Islet of Langerhans (tissue), 1 donor: ENCODE results near the gene LAMB1.
"Not testable (repeated sequence)": the region's sequence is repeated elsewhere in the genome, so short reads cannot be mapped to it uniquely, and the experiment has no call there.

ENCODE experiments used
- FAIRE-seq: peaks from one replicate; lab custom pipeline; 2011; peaks lifted over from hg19 to GRCh38; lab: Jason Lieb, UNC

Gene LAMB1

DNA sequence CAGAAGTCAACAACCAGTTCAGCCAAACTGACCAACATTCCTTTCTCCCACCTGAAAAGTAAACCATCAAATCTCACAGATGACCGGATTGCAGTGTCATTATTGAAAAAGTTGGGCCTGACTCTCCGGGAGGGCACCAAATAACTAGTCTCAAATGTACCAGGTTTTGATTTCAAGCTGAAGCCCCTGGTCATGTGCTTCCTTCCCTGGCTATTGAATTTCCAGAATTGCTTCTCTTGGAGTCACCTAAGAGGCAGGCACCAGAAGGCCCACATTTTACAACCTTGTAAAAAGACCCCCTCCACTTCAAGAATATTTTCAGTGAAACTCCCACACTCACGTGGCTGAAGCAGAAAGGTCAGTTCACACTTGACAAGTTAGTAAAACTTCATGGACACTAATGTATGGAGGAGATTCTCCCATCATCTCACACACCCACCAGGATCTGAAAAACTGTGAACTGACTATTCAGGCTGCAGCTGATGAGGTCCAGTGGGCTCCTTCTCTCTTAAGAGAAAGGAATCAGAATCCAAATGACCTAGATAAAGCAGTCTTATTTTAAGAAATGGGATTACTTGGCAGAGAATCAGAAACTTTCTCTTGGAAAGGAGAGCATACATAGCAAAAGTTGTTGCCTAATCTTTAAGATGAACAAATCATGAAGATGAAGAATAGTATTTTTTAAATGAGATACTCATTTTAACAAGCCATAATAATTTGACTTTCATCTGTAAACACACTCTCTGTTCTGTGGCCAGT, 58.4 kb downstream of the LAMB1 start:
- no peak for FAIRE-seq

DNA sequence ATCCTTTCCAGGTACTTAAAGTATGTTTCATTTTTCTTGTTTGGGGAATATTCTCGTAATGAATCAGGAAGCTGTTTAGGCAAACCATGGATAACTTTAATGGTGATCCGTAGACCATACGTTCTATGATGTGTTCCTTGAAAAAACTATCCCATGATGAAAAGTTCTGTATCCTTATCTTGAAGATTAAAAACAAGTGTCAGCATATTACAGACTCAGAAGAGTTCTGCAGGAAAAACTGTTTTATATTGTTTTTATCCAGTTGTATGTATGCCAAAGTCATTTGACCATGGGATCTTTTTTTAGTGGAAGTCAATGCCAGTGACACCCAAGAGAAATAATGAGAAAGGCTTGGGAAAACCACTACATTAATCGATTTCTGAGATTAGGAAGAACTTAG, 59.9 kb downstream of the LAMB1 start:
- FAIRE-seq, result no peak

DNA sequence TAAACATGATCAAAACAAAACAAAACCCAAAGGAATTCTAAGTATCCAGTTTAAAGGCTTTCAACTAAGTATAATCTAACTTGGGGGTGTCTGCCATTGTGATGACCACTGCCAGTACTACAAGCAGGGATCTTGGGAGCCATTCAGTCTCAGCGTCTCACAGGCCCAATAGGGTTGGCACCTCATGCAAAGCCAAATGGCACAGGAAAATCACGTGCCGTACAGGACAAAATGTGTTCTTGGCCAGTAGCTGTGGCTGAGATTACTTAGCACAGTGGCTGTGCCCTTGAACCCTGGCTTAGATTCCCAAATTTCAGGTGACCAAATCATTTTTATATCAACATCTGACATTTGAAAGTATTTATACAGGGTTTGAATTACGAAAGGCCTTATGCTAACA, 62.0 kb downstream of the LAMB1 start:
- no peak for FAIRE-seq

DNA sequence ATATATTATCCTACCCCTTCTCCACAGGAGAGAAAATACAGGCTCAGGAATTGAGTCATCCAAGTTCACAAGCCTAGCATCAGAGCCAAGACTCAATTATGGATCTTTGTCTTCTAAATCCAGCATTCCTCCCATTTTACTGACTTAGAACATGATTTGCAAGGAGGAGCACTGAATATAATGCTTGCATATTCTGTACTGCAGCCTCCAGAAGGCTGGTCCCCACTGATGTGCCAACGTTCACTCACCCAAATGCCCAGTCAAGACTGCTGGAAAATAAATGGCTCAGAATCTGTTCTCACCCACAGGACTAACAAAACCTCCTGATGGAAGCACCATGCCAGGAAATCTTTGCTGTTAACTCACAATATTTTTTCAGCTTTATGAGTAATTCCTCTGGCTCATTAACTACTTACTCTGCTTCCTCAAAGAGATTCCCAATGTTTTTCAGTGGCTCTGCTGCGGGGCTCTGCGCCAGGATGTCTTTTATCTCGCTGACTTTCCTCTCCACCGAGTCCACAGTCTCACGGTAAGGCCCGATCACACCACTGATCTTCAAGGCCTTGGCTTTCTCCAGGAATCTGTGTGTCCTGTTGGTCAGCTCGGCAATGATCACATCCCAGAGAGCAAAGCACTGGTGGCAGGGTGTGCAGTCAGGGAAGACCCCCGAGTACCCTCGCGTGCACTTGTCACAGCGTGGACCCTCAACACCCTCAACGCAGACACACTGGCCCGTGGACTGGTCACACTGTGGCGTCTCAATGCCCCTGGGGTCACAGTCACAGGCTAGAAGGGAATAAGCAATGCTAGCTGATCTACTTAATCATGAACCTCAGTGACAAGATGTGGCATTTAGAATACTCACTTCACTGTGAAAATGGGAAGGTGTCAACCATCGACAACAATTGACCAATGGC, 63.1 kb downstream of the LAMB1 start:
- no peak for FAIRE-seq

DNA sequence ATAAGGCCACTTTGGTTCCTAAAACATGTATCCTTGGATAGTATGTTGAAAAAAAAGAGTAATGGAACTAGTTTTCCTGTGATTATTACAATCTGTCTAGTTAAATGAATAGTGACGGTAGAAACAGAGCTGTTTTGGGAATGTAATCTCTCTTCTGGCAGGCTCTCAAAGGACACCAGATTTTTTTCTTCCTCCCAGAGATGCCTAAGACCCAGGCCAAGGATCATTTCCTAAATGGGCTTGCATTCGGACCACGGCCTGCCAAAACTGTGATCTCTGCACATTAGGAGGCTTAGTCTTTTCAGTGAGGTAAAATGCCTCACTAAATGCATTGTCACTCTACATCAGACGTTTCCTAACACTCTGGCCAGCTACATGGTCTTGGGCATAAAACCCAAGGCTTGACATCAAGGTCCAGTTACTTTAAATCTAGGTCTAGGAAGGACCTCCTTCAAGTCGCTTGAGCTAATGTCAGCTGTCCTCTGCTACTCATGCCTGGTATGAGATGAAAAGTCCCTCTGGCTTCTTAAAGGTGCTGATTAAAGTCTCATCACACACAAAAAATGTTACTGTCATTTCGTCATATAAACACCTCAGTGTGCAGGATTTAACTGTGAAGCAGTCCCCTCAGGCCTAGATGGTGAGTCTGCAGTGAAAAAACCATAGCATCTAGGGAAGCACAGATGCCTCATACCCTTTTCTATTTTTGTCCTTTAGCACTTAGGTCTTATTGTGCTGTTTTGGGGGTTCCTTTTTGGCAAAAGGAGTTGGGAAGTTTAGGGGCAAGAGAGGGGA, 64.3 kb downstream of the LAMB1 start:
- no peak for FAIRE-seq

DNA sequence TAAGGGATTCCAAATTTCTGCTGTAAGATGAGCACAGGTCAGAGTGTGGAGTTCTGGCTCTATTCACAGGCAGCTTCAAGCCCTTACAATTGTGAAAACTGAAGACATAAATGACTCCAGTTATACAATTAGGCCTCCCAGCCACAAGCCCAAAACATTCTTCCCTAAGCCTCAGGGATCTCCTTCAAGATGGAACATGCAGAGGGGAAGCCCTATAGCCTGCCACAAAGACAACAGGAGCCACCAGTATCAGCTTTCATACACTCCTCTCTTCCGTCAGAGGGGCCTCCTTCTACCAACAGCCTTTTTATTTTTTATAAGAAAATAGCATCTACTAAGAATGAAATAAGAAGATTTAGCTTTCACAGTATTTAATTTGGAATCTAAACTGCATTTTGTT, 65.4 kb downstream of the LAMB1 start:
- FAIRE-seq, result no peak

DNA sequence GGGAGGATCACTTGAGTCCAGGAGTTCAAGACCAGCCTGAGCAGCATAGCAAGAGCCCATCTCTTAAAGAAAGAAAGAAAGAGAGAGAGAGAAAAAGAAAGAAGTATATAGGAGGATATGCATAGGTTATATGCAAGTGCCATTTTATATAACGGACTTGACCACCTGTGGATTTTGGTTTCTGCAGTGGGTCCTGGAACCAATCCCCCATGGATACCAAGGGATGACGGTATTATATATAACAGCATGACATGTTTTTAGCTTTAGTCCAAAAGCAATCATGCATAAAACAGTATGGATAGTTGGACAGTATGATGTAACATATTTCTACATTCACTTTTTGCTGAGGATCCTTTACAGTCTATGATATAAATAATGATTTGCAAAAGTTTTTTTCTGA, 66.6 kb downstream of the LAMB1 start:
- no peak for FAIRE-seq

DNA sequence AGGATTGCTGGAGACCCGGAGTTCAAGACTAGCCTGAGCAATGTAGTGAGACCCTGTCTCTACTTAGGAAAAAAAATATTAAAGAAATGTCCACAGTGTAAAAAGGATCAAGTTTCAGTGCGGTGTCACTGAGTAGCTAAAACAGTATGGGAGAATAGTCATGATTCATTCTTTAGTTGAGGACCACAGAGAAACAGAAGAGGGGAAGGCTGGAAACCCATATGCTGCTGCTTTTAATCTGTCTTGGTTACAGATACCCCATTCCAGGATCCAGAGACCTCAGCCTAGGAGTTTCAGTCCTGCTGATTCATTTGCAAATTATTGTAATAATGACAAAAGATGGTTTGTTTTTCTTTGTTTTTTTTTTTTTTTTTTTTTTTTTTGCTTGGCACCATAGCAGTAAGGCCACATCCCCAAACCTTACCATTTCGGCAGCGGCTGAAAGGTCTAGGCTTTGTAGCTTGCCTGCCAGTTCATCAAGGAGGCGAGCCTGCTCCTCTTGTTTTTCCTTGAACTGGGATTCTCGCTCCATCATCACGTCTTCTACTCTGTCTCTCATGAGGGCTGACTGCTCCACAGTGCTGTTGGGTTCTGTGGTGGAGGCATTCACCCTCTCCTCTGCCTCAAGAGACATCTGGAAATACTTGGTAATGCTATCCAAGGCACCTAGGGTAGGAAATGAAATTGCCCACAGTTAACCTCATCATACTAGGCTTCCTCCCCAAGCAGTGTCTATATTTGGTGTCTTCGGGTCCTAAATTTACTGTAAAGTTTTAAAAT, 67.8 kb downstream of the LAMB1 start:
- FAIRE-seq, result no peak

DNA sequence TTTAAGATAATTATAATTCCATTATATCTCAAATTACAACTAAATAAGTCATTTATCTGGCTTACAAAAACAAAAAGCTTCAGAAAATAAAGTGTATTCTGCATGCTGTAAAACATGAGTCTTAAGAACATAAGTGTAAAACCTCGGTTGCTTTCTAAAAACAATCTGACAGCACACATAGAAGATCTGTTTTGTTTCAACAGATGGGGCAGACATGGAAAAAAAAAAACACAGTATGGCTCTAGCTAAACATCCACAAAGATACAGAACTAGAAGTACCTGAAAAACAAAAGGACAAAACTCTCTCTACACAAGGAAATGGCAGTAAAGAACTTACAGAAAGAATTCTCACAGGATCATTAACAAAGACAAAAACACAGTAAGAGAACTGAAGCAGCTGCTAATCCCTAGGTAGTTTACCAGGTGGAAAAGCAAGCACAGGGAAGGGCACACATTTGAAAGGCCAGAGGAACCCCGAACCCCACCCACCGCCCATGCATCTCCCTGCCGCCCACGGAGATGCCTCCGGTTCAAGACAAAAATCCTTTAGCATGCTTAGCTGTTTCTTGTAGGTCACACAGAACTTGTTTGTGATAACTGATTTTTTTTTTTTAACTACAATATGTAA, 69.5 kb downstream of the LAMB1 start:
- no peak for FAIRE-seq

DNA sequence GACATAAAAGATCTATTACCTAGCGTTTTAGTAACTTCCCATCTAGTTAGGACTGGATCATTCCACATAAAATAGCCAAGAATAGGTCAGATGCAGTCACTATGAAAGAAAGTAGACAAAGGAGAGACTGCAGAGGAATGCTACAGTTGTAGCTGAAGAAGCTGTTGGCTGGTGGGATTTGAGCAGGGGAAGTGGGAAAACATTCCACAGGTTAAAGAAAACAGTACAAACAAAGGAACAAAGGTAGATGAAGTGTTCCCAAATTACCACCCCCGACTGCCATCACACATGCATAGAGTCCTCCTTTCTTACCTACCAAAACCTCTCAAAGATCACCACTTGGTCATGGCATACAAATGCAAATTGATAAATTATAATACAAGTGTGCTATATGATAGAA, 70.2 kb downstream of the LAMB1 start:
- no peak for FAIRE-seq

DNA sequence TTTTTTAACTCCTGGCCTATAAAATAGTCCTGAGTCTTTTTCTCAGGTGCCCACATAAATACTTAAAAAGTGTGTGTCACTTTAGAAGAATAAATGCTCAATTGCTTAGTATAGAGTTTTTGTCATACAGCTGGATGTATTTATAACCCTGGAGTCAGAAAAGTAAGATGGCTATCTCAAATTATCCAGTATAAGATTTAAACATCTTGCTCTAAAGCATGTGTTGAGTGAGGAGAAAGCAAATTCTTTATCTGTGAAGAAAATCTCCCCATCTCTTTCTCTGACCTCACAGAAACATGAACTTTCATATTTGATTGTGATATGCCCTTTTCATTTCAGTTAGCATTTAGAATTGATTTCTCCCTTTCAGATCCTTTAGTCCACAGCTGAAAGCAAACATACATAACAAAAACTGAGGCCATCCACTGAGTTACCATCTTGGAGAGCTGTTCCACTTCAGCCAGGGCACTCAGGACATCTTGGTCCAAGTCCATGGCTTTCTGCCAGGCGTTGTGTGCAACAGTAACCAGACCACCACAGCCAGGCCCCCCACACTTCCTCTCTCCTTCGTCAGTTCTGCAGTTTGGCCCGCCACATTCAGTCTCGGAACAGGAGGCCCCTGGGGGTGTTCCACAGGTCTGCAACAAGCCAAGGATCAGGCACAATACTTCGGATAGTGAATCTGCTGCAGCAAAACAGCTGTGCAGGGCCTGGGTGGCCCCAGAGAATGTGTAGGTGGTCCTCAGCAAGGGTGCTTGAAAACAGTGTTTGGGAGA, 71.0 kb downstream of the LAMB1 start:
- FAIRE-seq, result no peak

DNA sequence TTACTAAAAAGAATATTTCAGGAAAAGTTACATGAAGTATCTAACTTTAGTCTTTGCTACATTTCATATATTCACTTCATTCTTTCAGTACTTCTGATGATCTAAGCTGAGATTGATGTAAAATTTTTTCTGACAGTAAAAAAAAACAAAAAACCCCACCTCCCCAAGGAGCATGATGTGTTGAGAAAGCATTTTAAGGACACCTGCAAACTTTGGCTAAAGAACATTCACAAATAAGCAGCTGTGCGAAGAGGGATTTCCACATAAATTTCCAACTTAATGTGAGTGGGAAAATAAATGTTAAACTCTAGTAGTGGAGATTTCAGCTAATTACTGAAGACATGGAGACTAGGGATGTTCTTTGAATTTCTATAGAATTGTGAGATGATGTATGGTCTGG, 76.5 kb downstream of the LAMB1 start:
- no peak for FAIRE-seq

DNA sequence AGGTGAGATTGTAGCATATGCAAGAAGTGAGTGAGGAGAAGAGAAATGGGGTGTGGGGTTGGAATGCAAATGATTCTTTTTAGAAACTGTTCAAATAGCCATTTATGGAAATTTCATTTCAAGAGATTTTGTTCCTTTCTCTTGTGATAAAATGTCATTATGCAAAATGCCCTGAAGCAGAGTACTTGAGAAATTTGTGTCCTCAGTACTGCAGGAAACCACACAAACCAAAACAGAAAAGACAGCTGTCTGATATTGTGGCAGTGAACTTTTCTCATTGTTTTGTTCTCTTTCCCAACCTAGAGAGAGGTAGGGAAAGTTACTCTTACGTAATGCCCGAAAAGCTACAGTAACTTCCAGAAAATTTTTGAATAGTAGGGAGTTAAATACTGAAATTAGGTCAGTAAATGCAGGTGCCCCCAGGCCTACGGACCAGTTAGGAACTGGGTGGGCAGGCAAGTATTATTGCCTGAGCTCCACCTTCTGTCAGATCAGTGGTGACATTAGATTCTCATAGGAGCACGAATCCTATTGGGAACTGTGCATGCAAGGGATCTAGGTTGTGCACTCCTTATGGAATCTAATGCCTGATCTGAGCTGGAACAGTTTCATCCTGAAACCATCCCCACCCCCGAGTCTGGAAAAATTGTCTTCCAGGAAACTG, 78.0 kb downstream of the LAMB1 start:
- FAIRE-seq, result no peak

DNA sequence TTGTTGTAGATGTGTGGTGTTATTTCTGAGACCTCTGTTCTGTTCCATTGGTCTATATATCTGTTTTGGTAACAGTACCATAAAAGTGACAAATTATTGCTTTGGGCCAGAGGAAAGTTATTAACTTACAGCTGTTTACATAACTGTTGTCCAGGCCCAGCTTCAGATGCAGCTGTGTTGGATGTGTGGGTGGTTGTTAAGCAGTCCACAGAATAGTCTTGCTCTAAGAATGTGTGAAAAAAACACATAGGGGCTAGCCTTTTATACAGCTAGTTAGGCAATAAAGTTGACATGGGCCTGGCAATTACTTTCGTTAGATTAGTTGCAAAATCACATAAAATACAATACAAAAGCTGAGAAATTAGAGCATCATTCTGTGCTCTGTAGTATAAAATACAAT, 80.1 kb downstream of the LAMB1 start:
- FAIRE-seq, result no peak

DNA sequence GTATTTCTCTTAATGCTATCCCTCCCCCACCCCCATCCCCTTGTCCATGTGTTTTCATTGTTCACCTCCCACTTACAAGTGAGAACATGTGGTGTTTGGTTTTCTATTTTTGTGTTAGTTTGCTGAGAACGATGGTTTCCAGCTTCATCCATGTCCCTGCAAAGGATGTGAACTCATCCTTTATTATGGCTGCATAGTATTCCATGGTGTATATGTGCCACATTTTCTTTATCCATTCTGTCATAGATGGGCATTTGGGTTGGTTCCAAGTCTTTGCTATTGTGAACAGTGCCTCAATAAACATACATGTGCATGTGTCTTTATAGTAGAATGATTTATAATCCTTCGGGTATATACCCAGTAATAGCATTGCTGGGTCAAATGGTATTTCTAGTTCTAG, 81.1 kb downstream of the LAMB1 start:
- not testable (repeated sequence) for FAIRE-seq

DNA sequence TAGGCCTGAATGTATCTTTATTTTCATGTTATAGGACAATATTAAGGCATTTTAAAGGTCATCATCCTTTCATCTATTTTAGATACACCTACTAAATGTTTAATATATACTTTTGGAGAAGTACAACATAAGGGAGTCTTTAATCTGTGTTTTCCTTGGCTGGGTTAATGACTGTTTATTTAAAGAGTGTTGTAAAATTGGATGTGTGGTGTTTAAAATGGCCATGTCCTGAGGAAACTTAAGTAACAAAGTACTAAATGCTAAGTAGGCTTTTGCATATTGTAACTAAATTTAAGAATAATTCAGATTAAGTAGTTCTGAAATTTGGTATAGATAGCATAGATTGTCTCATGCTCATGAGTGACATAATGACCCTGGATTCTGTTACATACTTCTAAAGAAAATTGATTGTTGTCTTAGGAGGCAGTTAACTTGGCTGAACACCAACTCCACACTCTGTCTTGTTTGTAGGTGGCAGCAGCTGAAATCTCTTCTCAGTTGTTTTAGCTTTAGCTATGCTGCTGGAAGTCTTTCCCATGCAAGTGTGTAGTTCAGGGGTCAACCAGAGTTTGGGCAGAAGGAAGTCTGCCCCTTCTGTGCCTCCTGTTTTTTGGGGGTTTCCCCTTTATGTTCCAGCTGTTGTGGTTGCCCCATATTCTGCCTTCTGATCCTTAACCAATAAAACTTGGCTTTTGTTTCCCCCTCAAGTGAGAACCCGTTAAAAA, 82.8 kb downstream of the LAMB1 start:
- no peak for FAIRE-seq

DNA sequence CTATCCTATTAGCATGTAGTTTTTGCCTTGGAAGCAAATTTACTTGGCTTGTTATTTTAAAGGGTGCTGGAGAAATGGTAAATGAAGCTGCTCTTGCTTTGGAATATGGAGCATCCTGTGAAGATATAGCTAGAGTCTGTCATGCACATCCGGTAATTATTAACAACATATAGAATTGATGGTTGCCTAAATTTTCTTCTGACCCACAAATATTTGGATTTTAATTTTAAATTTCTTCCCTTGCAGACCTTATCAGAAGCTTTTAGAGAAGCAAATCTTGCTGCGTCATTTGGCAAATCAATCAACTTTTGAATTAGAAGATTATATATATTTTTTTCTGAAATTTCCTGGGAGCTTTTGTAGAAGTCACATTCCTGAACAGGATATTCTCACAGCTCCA, 84.0 kb downstream of the LAMB1 start:
- no peak for FAIRE-seq

DNA sequence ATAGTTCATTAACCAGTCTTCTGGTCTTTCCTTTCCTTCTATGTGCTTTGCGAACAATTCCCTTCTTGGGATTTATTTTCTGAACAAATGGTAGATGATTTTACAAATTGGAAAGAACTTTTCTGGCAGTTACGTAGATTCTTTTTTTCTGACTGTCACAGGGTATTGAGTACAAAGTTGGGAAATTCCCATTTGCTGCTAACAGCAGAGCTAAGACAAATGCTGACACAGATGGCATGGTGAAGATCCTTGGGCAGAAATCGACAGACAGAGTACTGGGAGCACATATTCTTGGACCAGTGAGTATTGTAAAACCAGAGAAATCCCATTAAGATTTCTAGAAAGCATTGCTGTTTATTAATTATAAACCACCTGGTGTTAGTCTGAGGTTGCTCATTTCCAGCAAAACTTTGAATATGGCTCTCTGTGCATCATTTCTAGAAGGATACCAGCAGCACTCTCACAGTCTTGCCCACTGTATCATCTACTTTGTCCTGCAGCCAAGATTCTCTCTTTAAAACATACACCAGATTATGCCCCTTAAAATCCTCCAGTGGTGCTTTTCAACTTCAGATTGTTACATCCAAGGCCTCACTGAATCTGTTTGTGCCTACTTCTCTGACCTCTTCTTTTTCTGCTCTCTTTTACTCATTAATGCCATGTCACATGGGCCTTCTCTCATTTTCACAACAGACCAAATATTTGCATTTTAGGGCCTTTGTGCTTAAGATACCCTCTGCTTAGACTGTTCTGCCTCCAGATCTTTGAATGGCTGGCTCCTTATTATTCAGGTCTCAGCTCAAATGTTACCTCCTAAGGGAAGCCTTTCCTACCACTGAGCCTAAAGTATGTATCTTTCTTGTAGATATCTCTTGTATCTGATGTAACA, 85.0 kb downstream of the LAMB1 start:
- no peak for FAIRE-seq
